ENCODE measurements around the gene PSMD9. TPM values are rescaled to one million over a fixed set of nuclear protein-coding genes. Genes with fewer than 3 reads are reported as not detected.

PSMD9 gene
- polyA plus RNA-seq, 1 donor from 2014 or later: 78.3 TPM

DNA sequence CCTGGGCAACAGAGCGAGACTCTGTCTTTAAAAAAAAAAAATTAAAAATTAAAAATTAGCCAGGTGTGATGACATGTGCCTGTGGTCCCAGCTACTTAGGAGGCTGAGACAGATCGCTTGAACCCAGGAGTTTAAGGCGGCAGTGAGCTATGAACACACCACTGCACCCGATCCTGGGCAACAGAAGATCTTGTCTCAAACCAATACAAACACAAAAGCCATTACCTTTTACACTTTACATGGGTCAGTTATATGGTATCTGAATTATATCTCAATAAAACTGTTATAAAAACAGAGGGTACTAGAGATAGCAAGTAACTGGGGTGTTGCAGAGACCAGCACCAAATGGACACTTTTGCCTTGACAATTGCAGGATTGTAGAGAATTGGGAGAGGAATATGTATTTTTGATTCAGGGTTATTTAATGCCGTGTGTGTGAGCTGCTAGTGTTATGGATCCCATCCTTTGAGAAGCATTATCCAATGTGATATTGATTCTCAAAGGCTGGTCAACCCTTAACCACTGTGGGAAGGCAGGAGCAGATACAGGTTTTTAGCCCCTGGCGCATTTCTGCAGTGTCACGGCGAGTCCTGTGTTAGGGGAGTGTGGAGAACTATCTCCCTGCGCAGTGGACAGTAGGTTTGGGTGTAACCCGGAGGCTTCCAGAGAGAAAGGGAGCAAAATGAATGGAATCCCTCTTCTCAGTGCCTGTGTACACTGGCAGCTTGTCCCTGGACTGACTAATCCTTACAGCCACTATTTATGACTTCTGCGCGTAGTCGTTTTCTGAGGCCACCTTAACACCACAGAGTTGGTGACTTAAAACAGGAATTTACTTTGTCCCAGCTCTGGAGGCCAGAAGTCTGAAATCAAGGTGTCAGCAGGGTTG lies 4.3 kb downstream of the PSMD9 start:
- peaks cover 2% of the 10 kb centered on the region for H3K36me3 Mint-ChIP-seq
- H3K4me3 Mint-ChIP-seq: peak overlapping the region in 2 of 4 donors; percentile 3 to 17
- H3K4me1 Mint-ChIP-seq: peaks cover 17 to 22% (median 20%) of the 10 kb centered on the region in 3 donors
- H3K9me3 Mint-ChIP-seq: no peaks in the 10 kb centered on the region
- no peaks in the 10 kb centered on the region for H3K27me3 Mint-ChIP-seq
- H3K27ac Mint-ChIP-seq: peak overlapping the region in 1 of 3 donors; percentile 26

DNA sequence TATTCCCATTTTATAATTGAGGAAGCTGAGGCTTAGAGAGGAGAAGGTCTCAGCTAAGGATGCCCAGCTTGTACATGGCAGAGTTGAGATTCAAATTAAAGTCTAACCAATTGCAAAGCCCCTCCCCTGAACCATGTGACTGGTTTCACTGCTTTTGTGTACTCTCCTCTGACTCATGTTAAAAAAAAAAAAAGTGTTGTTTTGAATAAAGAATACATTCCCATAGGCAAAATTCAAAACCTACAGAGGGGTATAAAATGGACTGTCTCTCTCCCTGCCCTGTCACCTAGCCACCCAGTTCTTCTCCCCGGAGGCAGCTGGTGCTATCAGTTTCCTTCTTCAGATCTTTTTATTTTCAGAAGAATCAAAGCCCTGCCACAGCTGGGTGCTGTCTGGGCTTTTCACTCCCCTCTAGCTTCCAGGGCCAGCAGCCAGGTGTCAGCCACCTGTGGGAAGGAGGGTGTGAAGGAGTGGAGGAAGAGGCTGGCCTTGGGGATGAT lies 5.4 kb downstream of the PSMD9 start:
- H3K36me3 Mint-ChIP-seq: peaks cover 2% of the 10 kb centered on the region
- H3K4me1 Mint-ChIP-seq: peaks cover 8 to 18% (median 17%) of the 10 kb centered on the region in 3 donors
- no peaks in the 10 kb centered on the region for H3K27me3 Mint-ChIP-seq
- H3K27ac Mint-ChIP-seq: peak overlapping the region in 1 of 3 donors; percentile 85
- H3K9me3 Mint-ChIP-seq: no peaks in the 10 kb centered on the region
- peak overlapping the region in 2 of 4 donors; percentile 26 to 62 for H3K4me3 Mint-ChIP-seq

DNA sequence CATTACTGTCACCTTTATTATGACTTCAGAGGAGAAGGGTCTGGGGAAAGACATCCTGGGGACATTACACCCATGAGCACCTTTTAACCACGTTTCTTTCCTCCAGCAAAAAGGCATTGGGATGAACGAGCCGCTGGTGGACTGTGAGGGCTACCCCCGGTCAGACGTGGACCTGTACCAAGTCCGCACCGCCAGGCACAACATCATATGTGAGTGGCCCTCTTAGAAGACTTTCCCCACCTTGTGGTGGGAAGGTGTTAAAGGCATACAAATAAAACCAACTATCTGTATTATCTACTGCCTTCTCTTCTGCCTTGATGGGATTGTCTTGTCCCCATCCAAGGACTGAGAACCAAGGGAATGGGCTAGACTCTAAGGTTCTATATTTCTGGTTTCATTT lies 6.0 kb downstream of the PSMD9 start:
- Mint-ChIP-seq H3K36me3 (peaks cover 2% of the 10 kb centered on the region), H3K4me1 (peaks cover 2 to 12% (median 11%) of the 10 kb centered on the region in 3 donors), H3K27ac (no peak overlapping the region), H3K9me3 (no peaks in the 10 kb centered on the region), H3K4me3 (peak overlapping the region in 2 of 4 donors; percentile 37), H3K27me3 (no peaks in the 10 kb centered on the region)

- Mint-ChIP-seq H3K36me3 (peaks cover 12% of the 10 kb centered on the region), H3K4me3 (no peak overlapping the region), H3K9me3 (no peaks in the 10 kb centered on the region), H3K27ac (no peak overlapping the region), H3K27me3 (no peaks in the 10 kb centered on the region), H3K4me1 (peaks cover 0 to 4% (median 0%) of the 10 kb centered on the region in 3 donors)
These were observed 9.7 kb downstream of the PSMD9 start for GRCh38 chr12:121898287-121898686.

DNA sequence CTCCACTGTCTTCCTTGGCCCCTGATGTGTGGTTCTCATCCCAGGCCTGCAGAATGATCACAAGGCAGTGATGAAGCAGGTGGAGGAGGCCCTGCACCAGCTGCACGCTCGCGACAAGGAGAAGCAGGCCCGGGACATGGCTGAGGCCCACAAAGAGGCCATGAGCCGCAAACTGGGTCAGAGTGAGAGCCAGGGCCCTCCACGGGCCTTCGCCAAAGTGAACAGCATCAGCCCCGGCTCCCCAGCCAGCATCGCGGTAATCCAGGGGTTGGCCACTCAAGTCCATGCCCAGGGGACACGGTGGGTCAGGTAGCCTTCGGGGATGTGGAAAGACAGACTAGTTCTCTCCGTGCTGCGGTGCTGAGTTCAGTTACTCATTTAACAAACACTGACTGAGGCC lies 11.0 kb downstream of the PSMD9 start:
- no peak overlapping the region for H3K27ac Mint-ChIP-seq
- peaks cover 15% of the 10 kb centered on the region for H3K36me3 Mint-ChIP-seq
- H3K4me3 Mint-ChIP-seq: no peak overlapping the region

GRCh38 chr12:121903202-121903601 lies 14.6 kb downstream of the PSMD9 start:
- peaks cover 0 to 1% (median 0%) of the 10 kb centered on the region in 3 donors for H3K4me1 Mint-ChIP-seq
- no peak overlapping the region for H3K4me3 Mint-ChIP-seq
- peak overlapping the region in 1 of 3 donors; percentile 56 for H3K27ac Mint-ChIP-seq
- H3K9me3 Mint-ChIP-seq: no peaks in the 10 kb centered on the region
- H3K36me3 Mint-ChIP-seq: peaks cover 14% of the 10 kb centered on the region
- H3K27me3 Mint-ChIP-seq: no peaks in the 10 kb centered on the region

More for the DNA sequence above, 11.0 kb downstream of the PSMD9 start:
- no peaks in the 10 kb centered on the region for H3K27me3 Mint-ChIP-seq
- no peaks in the 10 kb centered on the region for H3K4me1 Mint-ChIP-seq
- H3K9me3 Mint-ChIP-seq: no peaks in the 10 kb centered on the region

DNA sequence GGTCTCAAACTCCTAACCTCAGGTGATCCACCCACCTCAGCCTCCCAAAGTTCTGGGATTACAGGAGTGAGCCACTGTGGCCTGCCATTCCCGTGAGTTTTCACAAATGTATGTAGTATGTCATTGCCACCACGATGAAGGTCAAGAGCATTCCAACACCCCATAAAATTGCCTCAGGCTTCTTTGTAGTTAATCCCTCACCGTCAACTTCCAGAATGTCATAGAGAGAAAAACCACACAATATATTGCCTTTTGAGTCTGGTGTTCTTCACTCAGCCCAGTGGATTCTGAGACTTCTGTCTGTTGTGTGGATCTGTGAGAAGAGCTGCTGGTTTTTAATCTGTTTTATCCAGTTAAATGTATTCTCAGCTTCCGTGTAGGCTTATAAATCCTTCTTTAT lies 17.2 kb downstream of the PSMD9 start:
- Mint-ChIP-seq H3K27me3 (no peaks in the 10 kb centered on the region), H3K9me3 (no peaks in the 10 kb centered on the region), H3K27ac (no peak overlapping the region), H3K4me3 (no peak overlapping the region), H3K36me3 (peaks cover 19% of the 10 kb centered on the region), H3K4me1 (peaks cover 0 to 2% (median 1%) of the 10 kb centered on the region in 3 donors)

DNA sequence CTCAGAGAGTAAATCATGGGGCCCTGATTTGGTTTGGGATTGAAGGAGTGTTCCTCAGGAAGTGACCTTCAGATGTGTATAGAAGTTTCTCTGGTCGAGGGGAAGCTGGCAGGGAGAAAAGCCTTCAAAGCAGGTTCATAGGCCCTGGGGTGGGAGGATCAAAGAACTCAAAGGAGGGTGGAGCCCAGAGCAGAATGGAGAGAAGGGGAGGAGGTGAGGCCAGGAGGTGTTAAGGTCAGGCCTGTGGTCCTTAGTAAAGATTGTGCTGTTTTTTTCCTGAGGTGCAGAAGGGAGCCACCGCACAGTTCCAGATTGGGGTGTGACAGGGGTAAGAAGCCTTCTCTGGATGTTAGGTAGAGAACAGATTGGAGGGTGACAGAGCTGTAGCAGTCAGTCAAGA lies 20.1 kb downstream of the PSMD9 start:
- no peak overlapping the region for H3K4me3 Mint-ChIP-seq
- H3K9me3 Mint-ChIP-seq: no peaks in the 10 kb centered on the region
- no peaks in the 10 kb centered on the region for H3K27me3 Mint-ChIP-seq
- H3K27ac Mint-ChIP-seq: peak overlapping the region in 1 of 3 donors; percentile 14
- peaks cover 0 to 6% (median 4%) of the 10 kb centered on the region in 3 donors for H3K4me1 Mint-ChIP-seq
- peaks cover 8% of the 10 kb centered on the region for H3K36me3 Mint-ChIP-seq

GRCh38 chr12:121911824-121912585 lies 23.4 kb downstream of the PSMD9 start:
- no peaks in the 10 kb centered on the region for H3K9me3 Mint-ChIP-seq
- H3K4me3 Mint-ChIP-seq: peak overlapping the region in 1 of 4 donors; percentile 72
- peak overlapping the region in 1 of 3 donors; percentile 59 for H3K27ac Mint-ChIP-seq

DNA sequence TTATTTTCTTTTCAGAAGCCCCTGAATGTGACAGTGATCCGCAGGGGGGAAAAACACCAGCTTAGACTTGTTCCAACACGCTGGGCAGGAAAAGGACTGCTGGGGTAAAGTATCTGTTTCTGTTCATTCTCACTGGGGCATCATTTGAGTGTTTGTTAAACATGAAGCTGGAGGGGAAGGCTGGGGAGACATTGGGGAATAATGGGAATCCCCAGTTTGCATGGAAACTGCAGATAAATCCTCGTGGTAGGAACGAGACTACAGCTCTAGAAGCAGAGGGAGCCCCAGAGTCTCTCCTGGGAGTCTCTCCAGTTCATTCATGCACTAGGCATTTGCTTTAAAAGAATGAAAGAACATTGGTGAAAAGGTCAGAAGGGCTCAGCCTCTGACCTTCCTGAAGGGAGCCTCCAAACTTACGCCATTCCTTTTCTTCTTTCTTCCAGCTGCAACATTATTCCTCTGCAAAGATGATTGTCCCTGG lies 27.3 kb downstream of the PSMD9 start:
- H3K36me3 Mint-ChIP-seq: no peaks in the 10 kb centered on the region
- H3K27ac Mint-ChIP-seq: peak overlapping the region in 2 of 3 donors; percentile 17 to 80
- H3K4me1 Mint-ChIP-seq: peaks cover 5 to 15% (median 7%) of the 10 kb centered on the region in 3 donors
- H3K9me3 Mint-ChIP-seq: no peaks in the 10 kb centered on the region
- H3K4me3 Mint-ChIP-seq: no peak overlapping the region
- H3K27me3 Mint-ChIP-seq: no peaks in the 10 kb centered on the region

More at GRCh38 chr12:121911824-121912585, 23.4 kb downstream of the PSMD9 start:
- Mint-ChIP-seq H3K36me3 (peaks cover 6% of the 10 kb centered on the region), H3K4me1 (peaks cover 0 to 6% (median 5%) of the 10 kb centered on the region in 3 donors), H3K27me3 (no peaks in the 10 kb centered on the region)

- H3K27me3 Mint-ChIP-seq: no peaks in the 10 kb centered on the region
- H3K4me3 Mint-ChIP-seq: peak overlapping the region in 1 of 4 donors; percentile 4
- peaks cover 5 to 15% (median 11%) of the 10 kb centered on the region in 3 donors for H3K4me1 Mint-ChIP-seq
- no peaks in the 10 kb centered on the region for H3K9me3 Mint-ChIP-seq
- H3K27ac Mint-ChIP-seq: peak overlapping the region; percentile 53 to 95 (median 91)
- H3K36me3 Mint-ChIP-seq: peaks cover 2% of the 10 kb centered on the region
These were observed 28.1 kb downstream of the PSMD9 start for GRCh38 chr12:121916719-121917118.

- Mint-ChIP-seq H3K4me1 (peaks cover 5 to 12% (median 9%) of the 10 kb centered on the region in 3 donors), H3K36me3 (peaks cover 2% of the 10 kb centered on the region), H3K27ac (peak within 1 kb of the TSS; percentile 53 to 95 (median 95)), H3K9me3 (no peaks in the 10 kb centered on the region), H3K27me3 (no peaks in the 10 kb centered on the region), H3K4me3 (peak within 1 kb of the TSS; percentile 26 to 92 (median 89))
These were observed 29.5 kb downstream of the PSMD9 start, which contains the start of gene CFAP251 for GRCh38 chr12:121917950-121918678. Gene CFAP251 (plus strand): TSS chr12:121918592. CDS start chr12:121921306, 2,714 bp downstream.

DNA sequence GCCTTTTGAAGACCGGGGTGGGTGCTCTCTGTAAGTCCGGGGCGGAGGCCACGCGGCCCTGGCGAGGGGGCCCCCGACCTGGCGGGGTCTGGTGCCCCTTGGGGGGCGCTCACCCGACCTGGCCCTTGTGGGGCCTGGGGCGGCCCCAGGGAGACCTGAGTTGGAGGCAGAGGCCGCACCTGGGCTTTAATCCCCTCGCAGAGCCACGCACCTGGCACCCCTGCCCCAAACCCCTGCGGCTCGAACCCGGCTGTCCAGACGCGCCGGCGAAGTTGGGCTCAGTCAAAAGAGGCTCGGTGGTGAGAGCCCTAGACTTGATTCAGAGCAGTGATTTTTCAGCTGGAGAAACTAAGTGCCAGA lies 30.1 kb downstream of the PSMD9 start:
- no peaks in the 10 kb centered on the region for H3K9me3 Mint-ChIP-seq
- peaks cover 5 to 12% (median 9%) of the 10 kb centered on the region in 3 donors for H3K4me1 Mint-ChIP-seq
- peak overlapping the region in 3 of 4 donors; percentile 26 to 90 (median 38) for H3K4me3 Mint-ChIP-seq
- peaks cover 2% of the 10 kb centered on the region for H3K36me3 Mint-ChIP-seq
- no peaks in the 10 kb centered on the region for H3K27me3 Mint-ChIP-seq
- H3K27ac Mint-ChIP-seq: peak overlapping the region in 2 of 3 donors; percentile 53 to 95

- no peaks in the 10 kb centered on the region for H3K27me3 Mint-ChIP-seq
- H3K36me3 Mint-ChIP-seq: peaks cover 2% of the 10 kb centered on the region
These were observed 32.5 kb downstream of the PSMD9 start for GRCh38 chr12:121921066-121921465.

More at GRCh38 chr12:121921066-121921465, 32.5 kb downstream of the PSMD9 start:
- peak overlapping the region in 1 of 3 donors; percentile 55 for H3K27ac Mint-ChIP-seq
- H3K9me3 Mint-ChIP-seq: no peaks in the 10 kb centered on the region
- no peak overlapping the region for H3K4me3 Mint-ChIP-seq
- H3K4me1 Mint-ChIP-seq: peaks cover 5 to 12% (median 9%) of the 10 kb centered on the region in 3 donors

Measured in IgD-negative memory B cell (primary cell).